NCI-H2081 (cell line): ENCODE results near the gene C12orf42.
A peak's percentile ranks its signal among the peaks of the same experiment; 100 is the strongest.
"Not testable (repeated sequence)": the region's sequence is repeated elsewhere in the genome, so short reads cannot be mapped to it uniquely, and the experiment has no call there.

ENCODE experiments used
- DNase-seq, 2 experiments: peaks; one replicate each; lab custom pipeline; 2025; lab: John Stamatoyannopoulos, UW

C12orf42 gene

GRCh38 chr12:103494734-103495468 is 867 bp downstream of the C12orf42 start:
- DNase-seq, result peak in 1 of 2 experiments; percentile 51

GRCh38 chr12:103494051-103494733 is 1.6 kb downstream of the C12orf42 start:
- peak in 1 of 2 experiments; percentile 10 for DNase-seq

GRCh38 chr12:103493199-103493598 is 2.6 kb downstream of the C12orf42 start:
- no peak for DNase-seq

GRCh38 chr12:103482365-103482764 is 13.4 kb downstream of the C12orf42 start:
- no peak for DNase-seq

GRCh38 chr12:103475073-103475472 is 20.7 kb downstream of the C12orf42 start:
- DNase-seq, result no peak

GRCh38 chr12:103470664-103471063 is 25.1 kb downstream of the C12orf42 start:
- no peak for DNase-seq

- DNase-seq, result no peak
Measured at GRCh38 chr12:103469719-103470118, 26.0 kb downstream of the C12orf42 start.

- DNase-seq, result no peak
Measured at GRCh38 chr12:103468837-103469236, 26.9 kb downstream of the C12orf42 start.

GRCh38 chr12:103462675-103463074 is 33.1 kb downstream of the C12orf42 start:
- no peak for DNase-seq

- DNase-seq, result no peak
Measured at GRCh38 chr12:103457471-103457870, 38.3 kb downstream of the C12orf42 start.

GRCh38 chr12:103456006-103456405 is 39.8 kb downstream of the C12orf42 start:
- DNase-seq, result no peak

GRCh38 chr12:103455020-103455763 is 40.6 kb downstream of the C12orf42 start:
- no peak for DNase-seq

- DNase-seq, result no peak
Measured at GRCh38 chr12:103444983-103445382, 50.8 kb downstream of the C12orf42 start.

- no peak for DNase-seq
Measured at GRCh38 chr12:103442822-103443221, 52.9 kb downstream of the C12orf42 start.

GRCh38 chr12:103442182-103442555 is 53.6 kb downstream of the C12orf42 start:
- DNase-seq, result no peak

- DNase-seq, result no peak
Measured at GRCh38 chr12:103441437-103442181, 54.2 kb downstream of the C12orf42 start.

- DNase-seq, result not testable (repeated sequence)
Measured at GRCh38 chr12:103434165-103435105, 61.3 kb downstream of the C12orf42 start.

GRCh38 chr12:103431950-103432349 is 63.8 kb downstream of the C12orf42 start:
- DNase-seq, result no peak

- no peak for DNase-seq
Measured at GRCh38 chr12:103431387-103431786, 64.4 kb downstream of the C12orf42 start.

- DNase-seq, result not testable (repeated sequence)
Measured at GRCh38 chr12:103425674-103426073, 70.1 kb downstream of the C12orf42 start.
